ENCODE data around the gene FBXO34.
"Not testable (repeated sequence)": the region's sequence is repeated elsewhere in the genome, so short reads cannot be mapped to it uniquely, and the experiment has no call there.

FBXO34 gene

DNA sequence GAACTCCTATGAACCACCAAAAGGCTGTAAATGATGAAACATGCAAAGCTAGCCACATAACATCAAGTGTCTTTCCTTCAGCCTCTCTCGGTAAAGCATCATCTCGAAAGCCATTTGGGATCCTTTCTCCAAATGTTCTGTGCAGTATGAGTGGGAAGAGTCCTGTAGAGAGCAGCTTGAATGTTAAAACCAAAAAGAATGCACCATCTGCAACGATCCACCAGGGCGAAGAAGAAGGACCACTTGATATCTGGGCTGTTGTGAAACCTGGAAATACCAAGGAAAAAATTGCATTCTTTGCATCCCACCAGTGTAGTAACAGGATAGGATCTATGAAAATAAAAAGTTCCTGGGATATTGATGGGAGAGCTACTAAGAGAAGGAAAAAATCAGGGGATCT lies 79.2 kb downstream of the FBXO34 start:
- FAIRE-seq, result no peak

DNA sequence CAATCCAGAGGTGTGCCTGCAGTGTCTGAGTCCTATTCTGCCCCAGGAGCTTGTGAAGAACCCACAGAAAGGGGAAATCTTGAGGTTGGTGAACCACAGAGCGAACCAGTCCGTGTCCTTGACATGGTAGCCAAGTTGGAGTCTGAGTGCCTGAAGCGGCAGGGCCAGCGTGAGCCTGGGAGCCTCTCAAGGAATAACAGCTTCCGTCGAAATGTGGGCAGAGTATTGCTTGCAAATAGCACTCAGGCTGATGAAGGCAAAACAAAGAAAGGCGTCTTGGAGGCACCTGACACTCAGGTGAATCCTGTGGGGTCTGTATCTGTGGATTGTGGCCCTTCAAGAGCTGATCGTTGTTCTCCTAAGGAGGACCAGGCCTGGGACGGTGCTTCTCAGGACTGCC lies 79.9 kb downstream of the FBXO34 start:
- no peak for FAIRE-seq

GRCh38 chr14:55352201-55352600 lies 81.0 kb downstream of the FBXO34 start:
- FAIRE-seq, result no peak

- no peak for FAIRE-seq
Observed at GRCh38 chr14:55353686-55354467, 82.7 kb downstream of the FBXO34 start.

- no peak for FAIRE-seq
Observed at GRCh38 chr14:55354500-55354899, 83.3 kb downstream of the FBXO34 start.

GRCh38 chr14:55355922-55356321 lies 84.7 kb downstream of the FBXO34 start:
- no peak for FAIRE-seq

DNA sequence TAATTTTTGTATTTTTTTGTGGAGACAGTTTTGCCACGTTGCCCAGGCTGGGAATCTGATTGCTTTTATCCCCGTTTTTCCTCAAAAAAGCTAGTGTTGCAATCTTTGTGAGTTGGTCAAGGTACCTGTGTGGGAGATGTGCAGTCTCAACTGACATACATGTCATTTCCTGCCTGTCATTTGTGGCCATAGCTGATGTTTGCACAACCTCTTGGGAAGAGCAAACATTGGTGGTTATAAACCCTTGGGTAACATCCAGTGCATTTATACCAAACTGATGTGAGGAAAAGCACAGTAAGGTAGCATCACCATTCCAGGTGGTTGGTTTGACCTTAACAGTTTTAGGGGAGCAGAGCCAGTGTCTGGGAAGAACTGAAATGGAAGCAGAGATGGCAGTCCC lies 85.7 kb downstream of the FBXO34 start:
- no peak for FAIRE-seq

- no peak for FAIRE-seq
Observed at GRCh38 chr14:55359307-55359706, 88.1 kb downstream of the FBXO34 start.

DNA sequence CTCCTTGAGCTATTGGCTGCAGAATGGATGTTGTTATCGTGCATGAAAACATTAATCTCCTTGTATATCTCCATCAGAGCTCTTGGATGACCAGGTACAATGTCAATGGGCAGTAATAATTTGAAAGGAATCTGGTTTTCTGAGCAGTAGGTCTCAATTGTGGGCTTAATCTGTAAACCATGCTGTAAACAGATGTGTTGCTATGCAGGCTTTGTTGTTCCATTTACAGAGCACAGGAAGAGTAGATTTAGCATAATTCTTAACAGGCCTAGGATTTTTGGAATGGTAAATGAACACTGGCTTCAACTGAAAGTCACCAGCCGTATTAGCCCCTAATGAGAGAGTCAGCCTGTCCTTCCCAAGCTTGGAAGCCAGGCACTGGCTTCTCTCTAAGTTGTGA lies 90.0 kb downstream of the FBXO34 start:
- no peak for FAIRE-seq

GRCh38 chr14:55366271-55366670 lies 95.0 kb downstream of the FBXO34 start:
- FAIRE-seq, result no peak

- no peak for FAIRE-seq
Observed at GRCh38 chr14:55370883-55371455, 99.7 kb downstream of the FBXO34 start.

DNA sequence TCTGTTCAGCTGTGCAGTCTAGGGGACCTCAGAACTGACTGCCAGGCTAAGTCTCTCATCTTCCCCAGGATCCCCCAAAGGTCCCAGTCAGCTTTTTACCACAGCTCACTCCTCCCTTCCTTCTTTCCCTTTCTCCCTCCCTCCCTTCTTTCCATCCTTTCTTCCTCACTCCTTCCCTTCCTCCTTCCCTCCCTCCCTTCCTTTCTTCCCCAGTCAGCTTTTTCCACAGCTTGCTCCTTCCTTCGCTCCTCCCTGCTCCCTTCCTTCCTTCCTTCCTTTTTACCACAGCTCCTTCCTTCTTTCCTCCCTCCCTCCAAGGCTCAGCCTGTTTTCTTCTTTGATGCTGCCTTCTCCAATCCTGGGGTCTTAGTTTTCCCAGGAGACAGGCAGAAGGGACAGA lies 101.2 kb downstream of the FBXO34 start:
- no peak for FAIRE-seq

DNA sequence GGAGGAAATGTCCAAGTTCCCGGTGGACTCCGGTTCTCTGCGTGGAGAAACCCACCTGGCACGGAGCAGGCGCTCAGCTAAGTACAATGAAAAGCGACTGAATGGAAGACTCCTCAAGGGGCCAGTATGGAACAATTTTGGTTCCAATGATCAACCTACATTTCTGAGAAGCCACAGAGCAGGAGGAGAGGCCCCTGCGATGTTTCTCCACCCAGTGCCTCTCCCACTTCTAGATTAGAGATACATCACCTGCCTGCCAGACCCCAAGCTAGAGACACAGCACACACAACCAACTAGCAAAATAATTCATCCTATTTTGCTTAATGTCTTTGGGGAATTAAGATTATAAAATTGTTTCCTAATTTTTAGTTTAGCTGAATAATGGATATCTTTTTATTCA lies 101.6 kb downstream of the FBXO34 start:
- FAIRE-seq, result no peak

DNA sequence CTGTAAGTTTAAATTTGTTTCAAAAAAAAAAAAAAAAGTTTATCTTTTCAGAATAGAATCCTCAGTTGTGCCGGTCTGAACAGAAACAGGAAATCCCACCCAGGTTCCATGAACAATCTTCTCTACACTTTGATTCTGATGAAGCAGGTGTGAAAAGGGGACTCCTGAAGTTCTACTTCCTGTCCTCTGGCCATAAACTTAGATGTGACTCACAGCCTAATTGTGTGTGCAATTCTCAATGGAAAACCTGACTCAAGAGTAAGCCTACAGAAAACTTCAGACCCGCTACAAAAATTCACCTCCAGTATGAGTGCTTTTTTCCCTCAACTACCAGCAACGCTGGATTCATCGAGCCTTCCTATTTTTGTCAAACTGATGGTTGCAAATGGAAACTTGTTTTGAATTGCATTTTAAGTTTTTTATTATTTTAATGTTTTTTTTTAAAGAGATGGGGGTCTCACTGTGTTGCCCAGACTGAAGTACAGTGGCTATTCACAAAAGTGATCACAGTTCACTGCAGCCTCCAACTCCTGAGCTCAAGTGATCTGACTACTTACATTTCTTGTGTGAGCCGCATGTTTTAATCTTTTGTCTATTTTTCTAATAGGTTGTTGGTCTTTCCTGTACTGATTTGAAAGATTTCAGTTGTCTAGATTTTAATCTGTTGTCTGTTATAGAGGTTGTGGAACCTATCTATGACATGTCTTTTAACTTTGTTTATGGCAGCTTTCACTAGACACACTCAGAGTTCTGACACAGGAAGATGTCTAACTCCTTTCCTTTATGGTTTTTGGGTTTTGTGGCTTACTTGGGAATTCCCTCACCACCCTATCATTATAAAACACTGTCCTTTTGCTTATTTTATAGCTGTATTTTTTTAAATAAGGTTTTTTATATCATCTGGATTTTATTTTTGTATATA lies 102.8 kb downstream of the FBXO34 start:
- no peak for FAIRE-seq

DNA sequence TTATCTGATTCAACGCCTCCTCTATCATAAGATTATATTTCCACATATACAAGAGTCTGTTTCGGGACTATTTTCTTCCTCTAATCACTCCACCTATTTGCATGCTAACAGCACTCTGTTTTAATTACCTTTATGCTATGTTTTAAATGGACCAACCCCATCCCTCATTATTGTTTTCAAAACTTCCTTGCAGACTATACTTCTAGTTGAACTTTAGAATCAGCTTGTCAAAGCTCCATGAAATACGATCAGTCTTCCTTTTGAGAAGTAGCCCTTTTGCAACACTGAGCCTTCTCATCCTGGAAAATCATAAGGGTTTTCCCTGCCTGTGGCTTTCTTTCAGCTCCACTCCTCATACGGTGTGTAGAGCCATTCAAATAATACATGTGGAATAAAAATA lies 103.5 kb downstream of the FBXO34 start:
- no peak for FAIRE-seq

- FAIRE-seq, result no peak
Observed at GRCh38 chr14:55377236-55377635, 106.0 kb downstream of the FBXO34 start.

DNA sequence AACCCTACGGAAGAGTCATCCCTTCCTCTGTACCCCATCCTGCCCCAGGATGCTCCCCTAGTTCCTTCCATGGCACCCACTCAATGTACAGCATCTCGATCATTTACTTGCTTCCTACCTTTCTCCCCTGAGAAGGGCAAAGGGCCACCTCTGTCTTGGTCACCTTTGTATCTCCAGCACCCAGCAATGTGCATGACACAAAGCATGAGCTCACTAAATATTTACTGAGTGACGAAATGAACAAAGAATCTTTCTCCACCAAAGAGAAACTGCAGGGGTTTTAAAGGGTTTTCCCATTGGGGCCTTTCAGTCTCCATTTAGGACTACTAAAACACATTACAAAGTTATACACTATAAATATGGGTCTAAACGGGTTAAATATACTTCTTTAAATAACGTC lies 109.8 kb downstream of the FBXO34 start:
- FAIRE-seq, result no peak

DNA sequence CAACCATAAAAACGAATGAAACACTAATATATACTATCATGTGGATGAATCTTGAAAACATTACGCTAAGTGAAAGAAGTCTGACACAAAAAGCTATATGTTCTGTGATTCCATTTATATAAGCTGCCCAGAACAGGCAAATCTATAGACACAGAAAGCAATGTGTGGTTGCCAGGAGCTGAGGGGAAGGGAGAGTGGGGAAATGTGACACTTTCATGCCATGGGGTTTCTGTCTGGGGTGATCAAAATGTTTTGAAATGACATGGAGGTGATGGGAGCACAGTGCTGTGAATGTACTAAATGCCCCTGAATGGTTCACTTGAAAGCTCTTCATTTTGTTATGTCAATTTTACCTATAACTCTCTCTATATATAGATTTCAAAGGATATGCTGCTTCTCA lies 110.3 kb downstream of the FBXO34 start:
- FAIRE-seq, result no peak

GRCh38 chr14:55382483-55382882 lies 111.3 kb downstream of the FBXO34 start:
- FAIRE-seq, result no peak

DNA sequence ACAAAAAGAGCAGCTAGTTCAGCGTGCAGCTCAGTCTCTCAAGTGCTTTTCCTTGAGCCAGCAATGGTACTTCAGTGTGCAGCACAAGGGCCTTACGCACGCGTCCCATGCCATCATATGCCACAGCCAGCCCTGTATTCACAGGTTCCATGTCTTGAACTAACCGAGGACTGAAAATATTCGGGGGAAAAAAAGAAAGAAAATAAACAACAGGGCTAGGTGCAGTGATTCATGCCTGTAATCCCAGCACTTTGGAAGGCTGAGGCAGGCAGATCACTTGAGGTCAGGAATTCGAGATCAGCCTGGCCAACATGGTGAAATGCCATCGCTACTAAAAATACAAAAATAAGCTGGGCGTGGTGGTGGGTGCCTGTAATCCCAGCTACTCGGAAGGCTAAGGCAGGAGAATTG lies 111.8 kb downstream of the FBXO34 start:
- FAIRE-seq, result not testable (repeated sequence)

DNA sequence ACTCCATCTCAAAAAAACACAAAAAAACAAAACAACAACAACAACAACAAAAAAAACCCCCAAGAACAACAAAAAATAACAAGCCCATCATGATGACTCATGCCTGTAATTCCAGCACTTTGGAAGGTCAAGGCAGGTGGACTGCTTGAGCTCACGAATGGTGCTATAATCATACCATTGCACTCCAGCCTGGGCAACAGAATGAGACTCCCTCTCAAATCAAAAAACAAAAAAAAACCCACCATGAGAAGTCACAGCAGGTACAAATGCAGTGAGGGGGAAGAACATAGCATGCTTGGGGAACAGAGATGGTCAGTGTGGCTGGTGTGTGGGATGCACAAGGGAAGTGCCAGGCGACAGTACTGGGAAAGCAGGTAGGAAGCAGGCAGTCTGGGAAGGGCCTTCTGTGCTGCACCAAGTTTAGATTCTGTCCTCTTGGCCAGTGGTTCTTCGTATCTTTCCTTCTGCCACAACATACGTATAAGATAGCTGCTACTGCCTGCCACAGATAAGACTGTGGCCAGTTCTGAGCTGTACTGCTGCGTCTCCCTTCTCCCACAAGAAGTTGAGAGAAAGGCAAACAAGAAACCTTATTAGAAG lies 112.4 kb downstream of the FBXO34 start:
- no peak for FAIRE-seq

- FAIRE-seq, result no peak
Observed at GRCh38 chr14:55384536-55384935, 113.3 kb downstream of the FBXO34 start.

Measured in TTC549 (cell line).